GM19438 (cell line): ENCODE results near the gene MYO3B.
"Not testable (repeated sequence)": the region's sequence is repeated elsewhere in the genome, so short reads cannot be mapped to it uniquely, and the experiment has no call there.

Source experiments
- ATAC-seq: cut with Tn5 transposase; IDR thresholded peaks from one replicate; pipeline ENCODE4 v1.9.1; 2021; ENCODE audit warnings: low read depth; ENCODE audit not compliant: unreplicated experiment

The MYO3B gene

GRCh38 chr2:170656669-170657068, 478.7 kb downstream of the MYO3B start:
- ATAC-seq, result no peak

- ATAC-seq, result no peak
Observed at GRCh38 chr2:170660409-170660808, 482.5 kb downstream of the MYO3B start.

- ATAC-seq, result no peak
Observed at GRCh38 chr2:170665743-170666142, 487.8 kb downstream of the MYO3B start.

- no peak for ATAC-seq
Observed at GRCh38 chr2:170669909-170670308, 492.0 kb downstream of the MYO3B start.

- no peak for ATAC-seq
Observed at GRCh38 chr2:170670651-170671050, 492.7 kb downstream of the MYO3B start.

- ATAC-seq, result no peak
Observed at GRCh38 chr2:170671079-170671478, 493.1 kb downstream of the MYO3B start.

GRCh38 chr2:170674282-170674681, 496.3 kb downstream of the MYO3B start:
- not testable (repeated sequence) for ATAC-seq

GRCh38 chr2:170675701-170676100, 497.8 kb downstream of the MYO3B start:
- ATAC-seq, result no peak

GRCh38 chr2:170679607-170680079, 501.7 kb downstream of the MYO3B start:
- ATAC-seq, result no peak

GRCh38 chr2:170680172-170680941, 502.4 kb downstream of the MYO3B start:
- no peak for ATAC-seq

GRCh38 chr2:170681311-170681710, 503.4 kb downstream of the MYO3B start:
- ATAC-seq, result no peak

GRCh38 chr2:170685591-170685990, 507.6 kb downstream of the MYO3B start:
- ATAC-seq, result no peak

GRCh38 chr2:170689481-170689880, 511.5 kb downstream of the MYO3B start:
- no peak for ATAC-seq

- ATAC-seq, result no peak
Observed at GRCh38 chr2:170690640-170691039, 512.7 kb downstream of the MYO3B start.

- ATAC-seq, result no peak
Observed at GRCh38 chr2:170694316-170694715, 516.4 kb downstream of the MYO3B start.

- no peak for ATAC-seq
Observed at GRCh38 chr2:170695521-170696410, 517.8 kb downstream of the MYO3B start.

GRCh38 chr2:170696948-170697347, 519.0 kb downstream of the MYO3B start:
- ATAC-seq, result no peak

GRCh38 chr2:170701011-170701410, 523.1 kb downstream of the MYO3B start:
- no peak for ATAC-seq

- ATAC-seq, result no peak
Observed at GRCh38 chr2:170703776-170704476, 526.0 kb downstream of the MYO3B start.
